Measurements from ENCODE around the gene ERC1.

ERC1 gene

DNA sequence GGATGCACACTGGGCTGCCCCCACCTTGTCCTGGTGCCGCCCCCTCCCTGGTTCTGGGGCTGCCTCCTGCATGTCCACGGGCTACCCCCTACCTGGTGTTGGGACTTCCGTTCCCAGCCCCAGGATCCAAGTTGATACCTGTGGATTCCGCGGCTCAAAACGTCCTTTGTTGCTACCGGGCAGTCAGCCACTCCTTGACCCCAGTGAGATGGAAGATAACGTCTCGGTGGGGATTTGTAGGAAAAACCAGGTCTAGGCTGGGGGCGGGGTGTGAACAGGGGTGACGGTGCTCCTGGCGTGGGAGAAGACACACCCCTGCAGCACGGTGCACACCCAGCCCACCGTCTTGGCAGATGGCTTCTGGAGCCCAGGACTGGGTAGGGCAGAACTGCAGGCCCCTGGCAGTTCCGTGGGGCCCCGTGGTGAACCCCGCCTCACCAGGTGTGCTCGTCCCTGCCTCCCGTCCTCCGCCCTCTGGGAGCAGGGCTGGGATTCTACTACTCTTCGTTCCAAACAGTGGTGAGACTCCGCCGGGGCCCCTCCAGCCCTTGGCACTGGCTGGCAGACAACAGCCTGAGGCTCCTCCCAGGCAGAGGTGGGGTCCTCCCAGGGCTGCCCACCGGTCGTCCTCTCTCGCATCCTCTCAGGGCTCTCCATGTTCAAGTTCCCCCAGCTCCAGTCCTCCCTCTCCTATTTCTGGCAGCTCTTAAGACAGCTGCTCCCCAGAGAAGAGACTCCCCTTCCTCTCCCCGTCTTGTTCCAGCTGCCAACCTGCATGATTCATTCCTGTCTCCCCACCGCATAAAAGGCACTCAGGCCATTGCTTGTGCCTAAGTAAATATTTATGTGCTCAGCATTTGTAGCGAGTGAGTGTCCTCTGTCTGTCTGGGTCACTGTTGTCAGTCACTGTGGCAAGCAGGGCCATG is 527.8 kb downstream of the ERC1 start:
- DNase-seq (ENCODE audit: low read depth): no peak

- DNase-seq (ENCODE audit: low read depth): no peak
Observed at GRCh38 chr12:1519642-1520041, 528.6 kb downstream of the ERC1 start.

DNA sequence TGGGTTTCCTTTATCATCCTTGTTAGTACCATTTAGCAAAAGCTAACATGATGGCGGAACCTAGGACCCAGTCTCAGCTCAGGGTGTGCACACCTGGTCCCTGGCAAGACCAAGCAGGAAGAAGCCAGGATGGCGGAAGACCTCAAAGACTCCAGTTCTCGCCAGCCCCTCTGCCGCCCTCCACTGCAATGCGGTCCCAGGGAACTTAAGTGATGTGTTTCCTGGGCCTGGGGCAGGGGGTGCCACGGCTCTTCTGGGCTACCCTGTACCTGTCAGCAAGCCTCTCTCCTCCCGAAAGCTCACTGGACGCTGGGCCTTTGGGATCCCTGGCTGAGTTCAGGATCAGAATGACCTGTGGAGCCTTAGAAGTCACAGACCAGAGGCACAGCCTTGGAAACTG is 532.0 kb downstream of the ERC1 start:
- DNase-seq (ENCODE audit: low read depth): no peak

- no peak for DNase-seq (ENCODE audit: low read depth)
Observed at GRCh38 chr12:1523558-1524050, 532.6 kb downstream of the ERC1 start.

DNA sequence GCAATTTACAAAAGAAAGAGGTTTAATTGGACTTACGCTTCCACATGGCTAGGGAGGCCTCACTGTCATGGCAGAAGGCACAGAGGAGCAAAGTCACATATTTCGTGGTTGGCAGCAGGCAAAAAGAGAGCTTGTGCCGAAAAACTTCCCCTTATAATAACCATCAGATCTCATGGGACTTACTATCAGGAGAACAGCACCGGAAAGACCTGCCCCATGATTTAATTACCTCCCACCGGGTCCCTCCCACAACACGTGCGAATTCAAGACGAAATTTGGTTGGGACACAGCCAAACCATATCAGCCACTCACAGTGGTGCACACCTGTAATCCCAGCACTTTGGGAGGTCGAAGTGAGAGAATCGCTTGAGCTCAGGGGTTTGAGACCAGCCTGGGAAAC is 534.8 kb downstream of the ERC1 start:
- no peak for DNase-seq (ENCODE audit: low read depth)

DNA sequence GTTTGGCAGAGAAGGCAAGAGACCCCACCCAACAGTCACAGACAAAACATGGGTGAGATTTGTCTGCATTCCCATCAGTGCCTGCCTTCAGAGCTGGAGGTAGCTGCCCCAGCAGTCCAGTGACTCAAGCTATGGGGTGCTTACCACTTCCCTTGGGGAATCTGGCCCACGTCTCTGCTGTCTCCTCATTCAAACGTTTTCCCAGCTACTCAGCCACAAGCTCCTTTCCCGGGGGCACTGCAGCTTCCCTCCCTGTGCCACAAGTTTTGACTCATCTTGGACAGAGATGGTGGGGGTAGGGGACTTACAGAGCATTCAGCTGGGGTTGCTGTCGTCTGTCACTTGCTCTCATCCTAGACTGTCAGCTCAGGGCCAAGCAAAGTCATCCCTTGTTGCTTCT is 536.8 kb downstream of the ERC1 start:
- no peak for DNase-seq (ENCODE audit: low read depth)

- no peak for DNase-seq (ENCODE audit: low read depth)
Observed at GRCh38 chr12:1528791-1529190, 537.8 kb downstream of the ERC1 start.

DNA sequence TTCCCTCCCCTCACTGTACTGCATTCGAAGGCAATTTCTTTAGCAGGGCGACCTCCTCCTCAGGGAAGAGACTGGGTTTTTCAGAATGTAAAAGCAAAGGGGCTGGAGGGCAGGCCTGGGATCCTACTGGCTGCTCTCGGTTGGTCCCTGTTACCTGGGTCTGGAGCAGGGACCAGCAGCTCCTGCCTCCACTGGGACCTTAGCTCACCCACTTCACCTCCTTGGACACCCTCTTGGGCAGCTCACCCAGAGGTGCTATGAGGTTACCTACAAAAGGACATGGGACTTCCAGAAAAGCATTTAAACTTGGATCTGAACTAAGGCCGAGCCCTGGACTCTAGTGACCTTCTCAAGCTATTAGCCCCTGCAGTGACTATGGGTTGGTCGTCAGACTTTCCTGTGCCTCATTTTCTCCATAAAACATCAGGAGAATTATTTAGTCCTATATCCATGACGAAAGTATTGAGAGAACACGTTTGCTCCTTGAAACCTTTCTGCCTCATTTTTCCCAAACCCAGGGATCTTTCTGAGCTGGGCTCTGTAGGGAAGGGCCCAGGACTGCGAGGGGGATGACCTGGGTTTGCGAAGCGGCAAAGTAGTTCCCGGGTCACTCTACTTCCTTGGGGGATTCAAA is 538.3 kb downstream of the ERC1 start:
- no peak for DNase-seq (ENCODE audit: low read depth)

- no peak for DNase-seq (ENCODE audit: low read depth)
Observed at GRCh38 chr12:1529862-1530591, 539.0 kb downstream of the ERC1 start.

DNA sequence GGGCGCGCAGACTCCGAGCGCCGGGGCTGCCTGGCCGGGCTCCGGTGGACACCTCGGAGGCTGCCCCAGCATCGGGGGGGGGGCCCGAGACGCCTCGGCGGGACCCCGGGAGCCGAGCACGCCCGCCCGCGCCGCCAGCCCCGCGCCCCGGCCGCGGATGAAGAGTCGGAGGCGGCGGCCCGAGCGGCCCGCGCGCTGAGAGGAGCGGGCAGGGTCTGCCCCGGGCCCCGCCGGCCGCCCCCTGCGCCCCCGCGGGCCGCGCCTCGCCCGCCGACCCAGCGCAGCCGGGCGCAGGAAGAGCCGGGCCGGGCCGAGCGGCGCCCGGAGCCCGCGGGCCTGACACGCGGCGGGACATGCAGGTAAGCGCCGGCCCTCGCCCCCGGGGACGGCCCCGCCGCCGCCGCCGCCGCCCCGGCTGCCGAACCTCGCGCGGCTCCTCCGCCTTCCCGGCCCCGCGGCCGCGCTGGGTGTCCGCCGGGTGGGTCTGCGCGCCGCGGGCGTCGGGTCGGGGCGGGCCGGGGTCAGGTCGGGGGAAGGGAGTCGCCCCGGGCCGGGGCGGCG is 539.6 kb downstream of the ERC1 start:
- no peak for DNase-seq (ENCODE audit: low read depth)

DNA sequence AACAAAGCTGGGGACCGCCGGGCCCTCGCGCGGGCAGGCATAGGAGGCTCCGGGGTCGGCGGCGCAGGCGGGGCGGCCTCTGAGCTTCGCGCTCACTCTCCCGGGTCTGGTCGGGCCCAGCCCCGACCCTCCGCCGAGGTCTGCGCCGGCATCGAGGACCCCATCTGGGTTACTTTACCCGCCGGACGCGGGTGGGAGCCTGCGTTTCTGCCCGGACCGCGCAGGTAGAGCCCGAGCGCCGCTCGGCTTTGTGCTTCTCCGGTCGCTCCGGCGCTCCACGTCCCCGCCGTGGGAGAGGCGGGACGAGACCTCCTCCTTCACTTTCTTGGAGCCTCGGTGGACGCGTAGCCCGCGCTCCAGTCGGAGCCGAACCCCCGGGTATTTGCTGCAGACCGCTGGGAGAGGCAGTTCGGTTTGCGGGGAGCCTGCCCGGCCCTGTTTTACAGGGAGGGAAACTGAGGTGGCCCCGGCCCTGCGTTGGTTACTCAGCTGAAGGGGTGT is 540.2 kb downstream of the ERC1 start:
- no peak for DNase-seq (ENCODE audit: low read depth)

GRCh38 chr12:1531654-1532374 is 540.8 kb downstream of the ERC1 start:
- DNase-seq (ENCODE audit: low read depth): no peak

- no peak for DNase-seq (ENCODE audit: low read depth)
Observed at GRCh38 chr12:1532375-1533165, 541.5 kb downstream of the ERC1 start.

- no peak for DNase-seq (ENCODE audit: low read depth)
Observed at GRCh38 chr12:1533205-1533601, 542.2 kb downstream of the ERC1 start.

GRCh38 chr12:1533602-1534304 is 542.7 kb downstream of the ERC1 start:
- DNase-seq (ENCODE audit: low read depth): peak; percentile 35

DNA sequence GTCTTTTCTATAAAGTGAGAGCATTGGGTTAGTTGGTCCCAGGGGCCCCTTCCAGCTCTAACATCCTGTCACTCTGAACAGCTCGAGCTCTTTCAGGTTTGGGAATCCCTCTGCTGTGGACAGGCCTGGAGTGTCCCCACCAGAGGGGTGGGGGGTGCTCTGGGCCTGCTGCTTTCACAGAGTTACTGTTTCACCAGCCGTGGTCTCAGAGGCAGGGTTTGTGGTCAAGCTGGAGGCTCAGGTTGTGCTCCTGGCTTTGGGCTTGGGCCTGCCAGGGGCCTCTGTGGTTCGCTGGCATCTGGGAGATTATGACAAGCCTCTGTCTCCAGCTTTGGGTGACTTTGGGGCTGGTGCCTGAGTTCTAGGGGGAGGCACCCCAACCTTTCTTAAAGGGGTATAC is 543.7 kb downstream of the ERC1 start:
- no peak for DNase-seq (ENCODE audit: low read depth)

DNA sequence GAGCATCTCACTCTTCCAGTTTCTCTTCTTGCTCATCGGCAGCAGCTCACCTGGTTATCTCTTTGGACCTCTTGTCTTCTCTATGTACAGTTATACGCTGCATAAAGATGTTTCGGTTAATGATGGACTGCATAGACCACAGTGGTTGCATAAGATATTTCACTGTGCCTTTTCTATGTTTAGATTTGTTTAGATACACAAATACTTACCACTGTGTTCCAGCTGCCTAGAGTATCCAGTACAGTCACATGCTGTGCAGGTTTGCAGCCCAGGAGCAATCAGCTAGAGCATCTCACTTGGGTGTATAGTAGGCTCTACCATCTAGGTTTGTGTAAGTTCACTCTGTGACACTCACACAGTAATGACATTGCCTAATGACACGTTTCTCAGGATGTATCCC is 545.8 kb downstream of the ERC1 start:
- no peak for DNase-seq (ENCODE audit: low read depth)

DNA sequence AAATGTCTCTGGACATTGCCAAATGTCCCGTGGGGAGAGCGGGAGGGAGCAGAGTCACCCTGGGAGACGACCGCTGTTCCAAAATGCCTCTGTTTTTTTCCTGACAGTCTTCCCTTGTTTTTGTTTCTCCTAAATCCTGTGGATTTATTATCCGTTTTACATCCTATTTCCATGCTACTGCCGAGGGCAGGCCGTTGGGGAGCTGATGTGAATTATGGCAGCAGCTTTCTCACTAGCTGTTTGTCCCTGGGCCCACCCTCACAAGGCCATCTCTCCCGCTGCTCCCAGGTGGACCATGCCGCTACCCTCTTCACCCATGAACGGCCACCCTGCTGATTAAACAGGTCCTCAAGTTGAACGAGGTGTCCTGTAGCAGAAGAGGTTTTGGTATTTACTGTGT is 548.1 kb downstream of the ERC1 start:
- no peak for DNase-seq (ENCODE audit: low read depth)

DNA sequence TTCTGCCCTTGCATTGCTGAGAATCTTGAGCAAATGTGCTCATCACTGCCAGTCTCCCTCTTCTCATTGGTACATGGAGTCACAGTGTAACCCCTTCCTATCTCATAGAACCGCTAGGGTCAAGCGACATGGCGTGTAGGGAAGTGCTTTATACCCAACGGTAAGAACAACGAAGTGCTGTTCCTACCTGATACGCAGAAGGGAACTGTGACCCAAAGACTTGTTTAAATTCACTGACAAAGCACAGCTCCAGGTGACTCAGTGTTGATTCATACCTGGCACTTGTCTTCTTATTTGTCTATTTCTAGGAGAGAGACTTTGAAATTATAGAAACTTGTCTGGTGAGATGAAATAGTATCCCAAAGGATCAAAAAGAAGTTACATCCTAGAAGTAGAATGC is 549.7 kb downstream of the ERC1 start:
- no peak for DNase-seq (ENCODE audit: low read depth)

DNA sequence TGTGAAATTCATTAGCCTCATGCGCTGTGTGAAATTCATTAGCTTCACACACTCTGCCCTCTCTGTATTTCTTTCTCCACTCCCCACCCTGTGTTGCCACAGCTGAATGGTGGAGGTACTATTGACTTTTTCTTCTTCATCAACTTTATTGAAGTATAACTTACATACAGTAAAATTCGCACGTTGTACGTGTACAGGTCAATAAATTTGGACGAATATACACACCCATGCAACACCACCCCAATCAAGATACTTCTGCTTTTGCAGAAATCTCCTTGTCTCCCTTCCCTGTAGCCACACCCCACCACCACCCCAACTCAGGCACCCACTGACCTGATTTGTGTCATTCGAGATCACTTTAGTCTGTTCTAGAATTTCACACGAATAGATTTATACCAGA is 551.6 kb downstream of the ERC1 start:
- no peak for DNase-seq (ENCODE audit: low read depth)

Measured in stimulated activated CD8-positive, alpha-beta memory T cell treated with anti-CD3 and anti-CD28 coated beads, Interleukin-4, amount 100 ng/mL, for 24 hours (primary cell).